ENCODE results near the gene GBGT1.
"Not testable (repeated sequence)": the region's sequence is repeated elsewhere in the genome, so short reads cannot be mapped to it uniquely, and the experiment has no call there.

- not testable (repeated sequence) for TF ChIP-seq CTCF (IDR thresholded peaks at IDR 0.05 in 8 of 11, conservative IDR thresholded peaks at IDR 0.05 in 3 of 11); POLR2A (IDR thresholded peaks at IDR 0.05)
Measured at GRCh38 chr9:133208171-133208879, 44.6 kb upstream of the GBGT1 start.

All from spleen (tissue), 7 donors.